ENCODE measurements around the gene RASSF3. TPM values are rescaled to one million over a fixed set of nuclear protein-coding genes. Genes with fewer than 3 reads are reported as not detected.
"Not testable (repeated sequence)": the region's sequence is repeated elsewhere in the genome, so short reads cannot be mapped to it uniquely, and the experiment has no call there.

Gene RASSF3
- total RNA-seq, 4 donors from 2014 or later, result 35.3 to 68.5 (median 45.9) TPM

GRCh38 chr12:64610660-64611340 lies 505 bp downstream of the RASSF3 start:
- ATAC-seq (ENCODE audit: low FRiP score), result peak; percentile 45
- TF ChIP-seq CTCF (IDR thresholded peaks at IDR 0.05), result no peak
- peak; percentile 38 for DNase-seq (ENCODE audit: low spot score)

GRCh38 chr12:64611341-64612284 lies 1.3 kb downstream of the RASSF3 start:
- TF ChIP-seq CTCF (IDR thresholded peaks at IDR 0.05), result no peak

GRCh38 chr12:64612843-64613242 lies 2.5 kb downstream of the RASSF3 start:
- no peak for DNase-seq (ENCODE audit: low spot score)
- no peak for ATAC-seq (ENCODE audit: low FRiP score)
- no peak for TF ChIP-seq CTCF (IDR thresholded peaks at IDR 0.05)

More at GRCh38 chr12:64611341-64612284, 1.3 kb downstream of the RASSF3 start:
- no peak for ATAC-seq (ENCODE audit: low FRiP score)
- no peak for DNase-seq (ENCODE audit: low spot score)

- DNase-seq (ENCODE audit: low spot score); ATAC-seq (ENCODE audit: low FRiP score): not testable (repeated sequence)
Observed at GRCh38 chr12:64613775-64614398, 3.6 kb downstream of the RASSF3 start.

- no peak for DNase-seq (ENCODE audit: low spot score)
- TF ChIP-seq CTCF (IDR thresholded peaks at IDR 0.05), result no peak
- ATAC-seq (ENCODE audit: low FRiP score), result no peak
Observed at GRCh38 chr12:64616201-64616600, 5.9 kb downstream of the RASSF3 start.

GRCh38 chr12:64618953-64619590 lies 8.8 kb downstream of the RASSF3 start:
- no peak for TF ChIP-seq CTCF (IDR thresholded peaks at IDR 0.05)
- DNase-seq (ENCODE audit: low spot score) (no peak), ATAC-seq (ENCODE audit: low FRiP score) (peak; percentile 54)
